Progenitor cell of endocrine pancreas (in vitro differentiated cells): ENCODE data around the gene RAMP2. TPM values are rescaled to one million over a fixed set of nuclear protein-coding genes. Genes with fewer than 3 reads are reported as not detected.

Experiments
- DNase-seq: peaks from one replicate; pipeline ENCODE4 v3.0.0; 2021; ENCODE audit warnings: low spot score; ENCODE audit not compliant: unreplicated experiment
- H3K27ac Mint-ChIP-seq: 2 replicates; pipeline ENCODE4 v1.8.0; 2021; ENCODE audit warnings: mild to moderate bottlenecking, moderate library complexity, mixed read lengths
- H3K27me3 Mint-ChIP-seq: 2 replicates; pipeline ENCODE4 v1.8.0; 2021; ENCODE audit warnings: mixed read lengths
- H3K36me3 Mint-ChIP-seq: 2 replicates; pipeline ENCODE4 v1.8.0; 2022; ENCODE audit warnings: mixed read lengths; ENCODE audit not compliant: insufficient read depth
- H3K4me1 Mint-ChIP-seq: 2 replicates; pipeline ENCODE4 v1.8.0; 2021; ENCODE audit warnings: low read depth, mixed read lengths
- H3K4me3 Mint-ChIP-seq: 2 replicates; pipeline ENCODE4 v1.8.0; 2021; ENCODE audit warnings: low read depth, mild to moderate bottlenecking, moderate library complexity, mixed read lengths
- H3K9me3 Mint-ChIP-seq: 2 replicates; pipeline ENCODE4 v1.8.0; 2021; ENCODE audit warnings: low read depth, mixed read lengths
- total RNA-seq: library from RNA; stranded (reverse); gene quantifications from 2 replicates; pipeline ENCODE4 v1.2.1, GENCODE V29; 2021
- TF ChIP-seq, protein P1 (sequence below): fragments of 200-600 bp; sonication (generic); IDR thresholded peaks from one replicate; pipeline ENCODE4 v1.5.0; 2021; ENCODE audit warnings: antibody characterized with exemption, mild to moderate bottlenecking; ENCODE audit not compliant: unreplicated experiment

RAMP2 gene
- total RNA-seq, 1 donor from 2014 or later = 4.4 TPM

DNA sequence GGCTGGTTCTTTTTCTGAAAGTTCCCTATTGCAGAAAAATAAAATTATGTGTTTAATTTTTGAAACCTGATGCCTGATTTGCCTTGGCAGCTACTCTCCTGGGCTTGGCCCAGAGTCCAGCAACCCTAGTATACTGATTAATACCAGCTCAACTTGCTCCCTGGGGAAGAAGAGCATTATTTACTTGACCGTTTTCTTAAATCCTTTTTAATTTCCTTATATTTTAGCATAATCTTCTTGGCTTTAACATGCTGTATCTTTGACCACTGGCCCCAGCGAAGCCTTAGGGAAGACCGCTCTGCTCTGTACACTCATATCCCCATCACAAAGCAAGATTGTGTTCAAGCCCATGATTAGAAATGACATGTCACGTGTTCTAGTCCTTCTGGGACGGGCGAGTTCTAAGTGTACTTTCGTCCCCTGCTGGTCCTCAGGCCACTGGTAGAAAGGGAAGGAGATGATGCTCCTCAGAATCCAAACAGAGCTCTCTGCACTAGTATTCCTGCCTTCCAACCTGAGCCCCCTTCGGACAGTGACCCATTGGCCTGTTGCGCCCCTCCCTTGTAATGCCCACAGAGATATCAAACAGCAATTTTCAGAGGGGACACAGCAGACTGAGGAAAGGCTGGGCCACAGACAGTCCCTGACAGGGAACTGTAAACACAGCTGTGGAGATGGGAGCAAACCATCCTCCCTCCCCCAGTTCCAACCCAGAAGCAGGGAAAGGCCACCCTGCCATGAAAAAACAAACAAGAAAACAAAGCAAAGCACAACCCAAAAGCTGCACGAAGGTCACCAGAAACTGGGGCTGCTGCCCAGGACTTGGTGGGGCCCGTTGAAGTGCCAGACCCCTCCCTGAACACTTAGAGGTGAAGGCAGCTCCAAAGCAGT lies 11.9 kb upstream of the RAMP2 start:
- Mint-ChIP-seq H3K9me3 (peaks cover 5% of the 10 kb centered on the region), H3K27me3 (peaks cover 12% of the 10 kb centered on the region), H3K4me3 (no peak overlapping the region), H3K4me1 (peaks cover 7% of the 10 kb centered on the region), H3K27ac (no peak overlapping the region), H3K36me3 (no peaks in the 10 kb centered on the region)
- TF ChIP-seq, protein P1, sequence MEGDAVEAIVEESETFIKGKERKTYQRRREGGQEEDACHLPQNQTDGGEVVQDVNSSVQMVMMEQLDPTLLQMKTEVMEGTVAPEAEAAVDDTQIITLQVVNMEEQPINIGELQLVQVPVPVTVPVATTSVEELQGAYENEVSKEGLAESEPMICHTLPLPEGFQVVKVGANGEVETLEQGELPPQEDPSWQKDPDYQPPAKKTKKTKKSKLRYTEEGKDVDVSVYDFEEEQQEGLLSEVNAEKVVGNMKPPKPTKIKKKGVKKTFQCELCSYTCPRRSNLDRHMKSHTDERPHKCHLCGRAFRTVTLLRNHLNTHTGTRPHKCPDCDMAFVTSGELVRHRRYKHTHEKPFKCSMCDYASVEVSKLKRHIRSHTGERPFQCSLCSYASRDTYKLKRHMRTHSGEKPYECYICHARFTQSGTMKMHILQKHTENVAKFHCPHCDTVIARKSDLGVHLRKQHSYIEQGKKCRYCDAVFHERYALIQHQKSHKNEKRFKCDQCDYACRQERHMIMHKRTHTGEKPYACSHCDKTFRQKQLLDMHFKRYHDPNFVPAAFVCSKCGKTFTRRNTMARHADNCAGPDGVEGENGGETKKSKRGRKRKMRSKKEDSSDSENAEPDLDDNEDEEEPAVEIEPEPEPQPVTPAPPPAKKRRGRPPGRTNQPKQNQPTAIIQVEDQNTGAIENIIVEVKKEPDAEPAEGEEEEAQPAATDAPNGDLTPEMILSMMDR = no peak
- DNase-seq = no peak

DNA sequence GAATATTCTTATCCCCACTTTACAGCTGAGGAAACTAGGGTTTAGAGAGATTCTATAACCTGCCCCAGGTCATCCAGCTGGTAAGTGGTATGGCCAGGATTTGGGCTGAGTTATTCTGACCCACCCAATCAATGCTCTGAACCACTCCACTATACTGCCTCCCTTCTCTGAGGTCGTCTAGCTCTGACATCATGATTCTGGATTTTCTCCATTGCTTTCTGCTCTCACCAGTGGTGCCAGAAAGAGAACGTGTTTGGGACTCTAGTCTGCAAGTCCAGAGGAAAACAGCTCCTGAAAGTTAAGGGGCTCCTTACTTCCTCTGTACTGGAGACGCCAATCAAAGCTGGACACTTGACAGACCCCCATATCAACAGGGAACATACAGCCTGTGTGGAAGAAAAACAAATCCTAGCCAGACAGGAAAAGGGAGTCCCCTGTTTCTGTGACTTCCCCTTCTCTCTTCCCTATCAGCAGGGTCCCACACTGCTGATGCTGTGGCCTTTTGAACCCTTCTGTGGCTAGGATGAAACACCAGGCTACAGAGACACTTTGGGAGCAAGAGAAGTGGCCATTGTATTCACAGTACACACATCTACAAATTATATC lies 10.2 kb upstream of the RAMP2 start:
- Mint-ChIP-seq H3K27ac (no peak overlapping the region), H3K4me1 (peaks cover 4% of the 10 kb centered on the region), H3K4me3 (no peak overlapping the region), H3K9me3 (no peaks in the 10 kb centered on the region), H3K36me3 (no peaks in the 10 kb centered on the region), H3K27me3 (peaks cover 22% of the 10 kb centered on the region)
- DNase-seq = no peak
- TF ChIP-seq, protein P1 = no peak

DNA sequence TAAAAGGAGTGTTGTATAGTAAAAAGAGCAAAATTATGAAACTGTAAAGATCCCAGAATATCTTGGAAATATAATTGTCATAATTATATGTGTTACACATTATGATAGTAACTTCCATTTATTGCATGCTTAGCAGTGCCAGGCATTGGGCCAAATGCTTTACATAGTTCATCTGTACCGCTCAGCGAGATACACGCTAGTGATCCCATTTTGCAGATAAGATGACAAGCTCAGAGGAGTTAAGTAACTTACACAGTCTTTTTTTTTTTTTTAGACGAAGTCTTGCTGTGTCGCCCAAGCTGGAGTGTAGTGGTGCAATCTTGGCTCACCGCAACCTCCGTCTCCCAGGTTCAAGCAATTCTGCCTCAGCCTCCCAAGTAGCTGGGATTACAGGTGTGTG lies 9.4 kb upstream of the RAMP2 start:
- no peak for DNase-seq
- H3K9me3 Mint-ChIP-seq = no peaks in the 10 kb centered on the region
- TF ChIP-seq, protein P1 = no peak
- no peaks in the 10 kb centered on the region for H3K36me3 Mint-ChIP-seq
- H3K4me3 Mint-ChIP-seq = no peak overlapping the region
- H3K27me3 Mint-ChIP-seq = peaks cover 21% of the 10 kb centered on the region
- peaks cover 4% of the 10 kb centered on the region for H3K4me1 Mint-ChIP-seq
- H3K27ac Mint-ChIP-seq = no peak overlapping the region

DNA sequence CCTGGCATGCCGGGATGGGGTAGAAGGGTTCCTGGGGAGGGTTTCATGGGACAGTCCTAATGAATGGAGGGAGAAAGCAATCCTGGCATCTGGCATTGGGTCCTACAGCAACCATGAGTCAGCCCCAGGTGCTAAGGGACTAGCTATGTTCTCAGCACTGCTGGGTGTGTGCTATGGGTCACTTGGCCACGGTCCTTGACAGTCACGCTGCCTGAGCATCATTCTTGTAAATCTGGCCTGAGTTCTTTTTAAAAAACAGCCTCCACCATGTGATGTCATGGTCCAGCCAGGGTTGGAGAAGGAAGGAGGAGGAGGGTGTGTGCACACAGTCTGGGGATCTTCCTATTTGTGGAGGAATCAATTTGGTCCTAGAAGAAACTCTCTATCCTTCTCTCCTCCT lies 6.2 kb upstream of the RAMP2 start:
- TF ChIP-seq, protein P1 = no peak
- DNase-seq = no peak
- peaks cover 38% of the 10 kb centered on the region for H3K27me3 Mint-ChIP-seq
- H3K9me3 Mint-ChIP-seq = no peaks in the 10 kb centered on the region
- H3K4me1 Mint-ChIP-seq = no peaks in the 10 kb centered on the region
- H3K36me3 Mint-ChIP-seq = no peaks in the 10 kb centered on the region
- H3K27ac Mint-ChIP-seq = no peak overlapping the region
- no peak overlapping the region for H3K4me3 Mint-ChIP-seq

DNA sequence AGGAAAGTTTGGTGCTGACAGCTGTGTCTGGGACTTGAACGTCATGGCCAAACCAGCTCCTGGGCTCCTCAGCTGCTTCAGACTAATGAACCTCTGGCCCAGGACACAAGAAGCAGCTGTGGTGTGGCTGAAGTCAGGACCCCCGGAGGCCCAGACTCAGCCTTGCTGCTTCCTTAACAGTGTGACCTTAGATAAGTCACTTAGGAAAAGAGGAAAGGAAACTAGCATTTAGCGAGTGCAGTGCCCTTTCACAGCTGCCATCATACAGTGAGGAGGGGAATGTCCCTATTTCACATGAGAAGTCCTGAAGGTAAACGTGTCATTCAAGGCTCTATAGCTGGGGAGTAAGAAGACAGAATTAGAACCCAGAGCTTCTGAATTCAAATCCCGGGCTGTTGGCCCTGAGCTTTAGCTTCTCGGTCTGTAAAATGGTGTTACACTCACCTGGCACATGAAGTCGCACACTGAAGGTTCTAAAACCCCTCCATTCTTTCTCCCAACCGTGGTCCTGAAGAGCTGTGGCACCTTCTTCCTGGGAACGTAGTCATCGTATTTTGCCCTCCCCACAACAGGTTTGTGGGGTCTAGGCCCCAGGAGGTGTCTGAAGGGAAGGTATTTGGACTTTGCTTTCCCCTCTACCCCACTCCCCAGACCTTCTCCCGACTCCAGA lies 910 bp upstream of the RAMP2 start:
- Mint-ChIP-seq H3K9me3 (no peaks in the 10 kb centered on the region), H3K36me3 (no peaks in the 10 kb centered on the region), H3K27ac (no peak overlapping the region), H3K27me3 (peaks cover 49% of the 10 kb centered on the region), H3K4me3 (peak overlapping the region; percentile 61), H3K4me1 (peaks cover 2% of the 10 kb centered on the region)
- TF ChIP-seq, protein P1 = no peak
- no peak for DNase-seq
